ENCODE data around the gene TFAP2A.

The TFAP2A gene

GRCh38 chr6:10386220-10386619 is 28.7 kb downstream of the TFAP2A start:
- no peak for TF ChIP-seq CTCF (IDR thresholded peaks at IDR 0.05; ENCODE audit: insufficient read depth, low read depth, low read length, missing control alignments)
- no peak for DNase-seq (ENCODE audit: low read depth)
- no peak overlapping the region for H3K4me3 ChIP-seq (ENCODE audit: low read depth, low read length)

- no peak overlapping the region for H3K4me3 ChIP-seq (ENCODE audit: low read depth, low read length)
- TF ChIP-seq CTCF (IDR thresholded peaks at IDR 0.05; ENCODE audit: insufficient read depth, low read depth, low read length, missing control alignments) = no peak
- no peak for DNase-seq (ENCODE audit: low read depth)
Observed at GRCh38 chr6:10385524-10386132, 29.2 kb downstream of the TFAP2A start.

GRCh38 chr6:10384610-10385523 is 30.0 kb downstream of the TFAP2A start:
- H3K4me3 ChIP-seq (ENCODE audit: low read depth, low read length) = no peak overlapping the region
- no peak for DNase-seq (ENCODE audit: low read depth)
- TF ChIP-seq CTCF (IDR thresholded peaks at IDR 0.05; ENCODE audit: insufficient read depth, low read depth, low read length, missing control alignments) = no peak

- no peak overlapping the region for H3K4me3 ChIP-seq (ENCODE audit: low read depth, low read length)
- TF ChIP-seq CTCF (IDR thresholded peaks at IDR 0.05; ENCODE audit: insufficient read depth, low read depth, low read length, missing control alignments) = no peak
- DNase-seq (ENCODE audit: low read depth) = no peak
Observed at GRCh38 chr6:10384091-10384609, 30.7 kb downstream of the TFAP2A start.

GRCh38 chr6:10383331-10384090 is 31.4 kb downstream of the TFAP2A start:
- no peak overlapping the region for H3K4me3 ChIP-seq (ENCODE audit: low read depth, low read length)
- DNase-seq (ENCODE audit: low read depth) = no peak
- TF ChIP-seq CTCF (IDR thresholded peaks at IDR 0.05; ENCODE audit: insufficient read depth, low read depth, low read length, missing control alignments) = no peak

GRCh38 chr6:10382728-10383330 is 32.0 kb downstream of the TFAP2A start:
- TF ChIP-seq CTCF (IDR thresholded peaks at IDR 0.05; ENCODE audit: insufficient read depth, low read depth, low read length, missing control alignments) = no peak
- no peak overlapping the region for H3K4me3 ChIP-seq (ENCODE audit: low read depth, low read length)

More at GRCh38 chr6:10382728-10383330, 32.0 kb downstream of the TFAP2A start:
- DNase-seq (ENCODE audit: low read depth) = no peak

Data from GM12865 (cell line).